Myometrial cell (primary cell): ENCODE measurements around the gene ZNF550. TPM values are rescaled to one million over a fixed set of nuclear protein-coding genes. Genes with fewer than 3 reads are reported as not detected.

Experiments used
- total RNA-seq: library from RNA; depleted of rRNA; stranded (reverse); fragments of >200 nt; gene quantifications from 2 replicates; pipeline ENCODE4 v1.2.3, GENCODE V29; 2015

Gene ZNF550
- 0.86 and 1.8 TPM in 2 replicates for total RNA-seq

DNA sequence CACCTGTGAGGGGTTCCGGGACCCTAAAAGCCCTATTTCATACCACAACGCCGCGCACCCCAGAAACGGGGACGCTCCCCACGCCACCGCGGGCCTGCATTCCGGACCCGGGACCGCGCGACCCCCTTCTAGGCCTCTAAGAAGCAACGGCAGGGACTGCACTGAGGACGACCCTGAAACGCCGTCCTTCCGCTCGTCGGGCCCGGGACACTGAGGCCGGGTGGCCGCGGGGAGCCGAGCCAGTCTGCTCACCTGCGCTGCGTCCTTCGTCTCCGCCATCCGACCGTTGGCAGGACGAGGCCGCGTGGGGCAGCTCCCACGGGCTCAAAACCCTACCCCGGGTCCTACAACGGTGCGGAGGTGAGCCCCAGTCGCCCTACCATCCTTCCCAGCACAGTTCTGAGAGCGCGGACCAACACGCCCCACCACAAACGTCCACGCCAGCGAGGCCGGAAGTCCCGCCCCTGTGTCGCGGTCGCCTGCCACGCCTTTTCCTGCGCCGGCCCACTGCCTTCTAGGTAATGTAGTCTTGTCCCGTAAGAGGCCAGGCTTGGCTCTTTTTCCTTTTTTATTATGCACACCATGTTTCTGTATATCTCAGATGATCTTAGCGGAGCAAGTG, at the start of gene ZNF550:
Gene ZNF550, minus strand, starts transcription at position 460 of the 622 bp plus-strand sequence. Its CDS starts 181 bp downstream, at position 279.

DNA sequence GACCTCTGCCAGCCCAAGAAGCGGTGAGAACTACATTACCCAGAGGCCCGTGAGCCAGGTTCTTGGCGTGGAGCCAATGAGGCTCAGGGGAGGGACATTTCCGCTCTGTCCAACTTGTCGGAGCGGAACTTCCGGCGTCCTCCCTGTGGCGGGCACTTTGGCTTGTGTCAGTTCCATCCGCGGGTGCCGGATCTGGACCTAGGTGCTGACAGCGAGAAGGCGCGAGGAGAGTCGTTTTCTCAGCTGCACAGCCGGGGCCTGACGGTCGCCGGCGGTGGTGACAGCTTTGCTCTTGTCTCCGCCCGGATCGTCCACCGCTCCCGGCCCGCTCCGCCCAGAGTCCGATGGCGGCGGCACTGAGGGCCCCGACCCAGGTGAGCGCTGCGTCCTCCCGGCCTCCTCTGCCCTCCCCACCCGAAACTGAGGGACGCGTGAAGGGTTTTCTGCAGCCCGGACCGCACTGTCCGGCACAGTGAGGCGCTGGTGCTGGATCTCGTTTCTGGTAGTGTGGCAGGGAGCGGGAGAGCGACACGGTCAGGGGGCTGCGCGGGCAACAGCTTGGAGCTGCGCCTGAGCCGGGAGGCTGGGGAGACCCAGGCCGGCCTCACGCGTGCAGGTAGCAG, 40.2 kb upstream of the ZNF550 start, which contains the start of gene ZNF530:
Gene ZNF530, plus strand, starts transcription at position 125 of the 623 bp plus-strand sequence. CDS start 4,461 bp downstream, outside the sequence.

GRCh38 chr19:57583521-57584416, 24.1 kb upstream of the ZNF550 start, which contains the start of gene ZIK1:
Gene ZIK1, plus strand, starts transcription at chr19:57584145. Its CDS starts 212 bp downstream, at chr19:57584357.

DNA sequence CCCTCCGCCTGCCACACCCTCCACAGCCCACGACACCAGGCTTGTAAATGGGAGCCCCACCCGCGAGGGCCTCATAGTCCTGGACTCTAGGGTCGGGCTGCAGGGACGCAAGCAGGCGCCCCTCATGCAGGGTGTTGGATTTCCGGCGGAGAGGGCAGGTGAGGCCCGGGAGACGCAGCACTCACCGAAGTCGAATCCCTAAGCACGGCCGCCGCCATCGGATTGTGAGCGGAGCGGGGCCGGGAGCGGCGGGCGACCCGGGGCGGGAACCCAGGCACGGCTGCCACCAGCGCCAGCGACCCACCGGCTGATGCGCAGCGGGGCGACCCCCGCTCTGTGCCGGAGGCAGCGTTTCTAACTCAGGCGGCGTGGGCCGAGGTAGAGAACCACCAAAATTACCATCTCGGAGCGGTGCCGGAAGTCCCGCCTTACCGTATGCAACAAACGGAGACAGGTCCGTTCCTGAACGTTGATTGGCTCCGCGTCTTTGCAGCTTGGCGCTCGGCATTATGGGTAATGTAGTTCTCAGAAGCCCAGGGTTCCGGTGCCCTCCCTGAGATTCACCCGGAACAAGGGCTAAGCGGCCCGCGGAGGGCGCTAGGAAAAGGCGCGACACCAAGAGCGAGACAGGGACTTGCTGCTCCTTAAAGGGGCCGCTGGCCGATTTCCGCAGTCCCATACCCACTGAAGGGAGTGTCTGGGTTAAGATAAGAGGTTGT, 19.0 kb upstream of the ZNF550 start, which contains the start of gene ZNF416:
Gene ZNF416, minus strand, starts transcription at position 425 of the 719 bp plus-strand sequence. Its CDS starts 207 bp downstream, at position 218.

GRCh38 chr19:57527136-57527881, 32.4 kb downstream of the ZNF550 start, which contains the start of gene ZNF549:
Gene ZNF549, plus strand, starts transcription at chr19:57527356. Its CDS starts 218 bp downstream, at chr19:57527574.

DNA sequence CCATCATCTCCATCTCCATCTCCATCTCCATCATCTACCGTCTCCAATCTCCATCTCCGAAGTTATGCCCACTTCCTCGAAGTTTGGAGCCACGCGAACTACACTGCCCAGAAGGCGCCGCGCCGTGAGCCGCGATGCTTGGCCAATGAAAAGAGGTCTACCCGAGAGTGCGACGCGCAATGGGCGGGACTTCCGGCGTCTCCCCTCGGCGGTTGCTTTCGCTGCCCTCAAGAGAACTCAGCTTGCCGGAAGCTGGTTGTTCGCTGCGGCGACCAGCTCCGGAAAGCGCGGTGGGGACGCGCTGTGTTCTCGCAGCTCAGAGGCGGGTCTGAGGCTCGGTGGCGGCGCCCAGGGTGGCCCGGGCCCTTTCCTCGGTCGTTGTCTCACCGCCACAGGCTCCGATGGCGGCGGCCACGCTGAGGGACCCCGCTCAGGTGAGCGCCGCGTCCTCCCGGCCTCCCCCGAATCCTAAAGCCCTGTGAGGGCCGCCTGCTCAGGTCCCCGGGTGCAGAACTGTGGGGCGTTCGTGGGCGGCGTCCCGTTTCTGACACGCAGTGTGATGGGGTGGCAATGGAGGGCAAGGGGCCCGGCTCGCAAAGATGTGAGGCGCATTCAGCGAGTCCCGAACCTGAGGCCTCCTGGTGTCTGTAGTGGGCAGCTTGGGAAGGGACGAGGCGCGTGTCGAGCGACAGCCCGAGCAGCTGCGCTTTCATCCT, 59.8 kb downstream of the ZNF550 start, which contains the start of gene ZNF773:
Gene ZNF773, plus strand, starts transcription at position 259 of the 716 bp plus-strand sequence. Its CDS starts 143 bp downstream, at position 402.

DNA sequence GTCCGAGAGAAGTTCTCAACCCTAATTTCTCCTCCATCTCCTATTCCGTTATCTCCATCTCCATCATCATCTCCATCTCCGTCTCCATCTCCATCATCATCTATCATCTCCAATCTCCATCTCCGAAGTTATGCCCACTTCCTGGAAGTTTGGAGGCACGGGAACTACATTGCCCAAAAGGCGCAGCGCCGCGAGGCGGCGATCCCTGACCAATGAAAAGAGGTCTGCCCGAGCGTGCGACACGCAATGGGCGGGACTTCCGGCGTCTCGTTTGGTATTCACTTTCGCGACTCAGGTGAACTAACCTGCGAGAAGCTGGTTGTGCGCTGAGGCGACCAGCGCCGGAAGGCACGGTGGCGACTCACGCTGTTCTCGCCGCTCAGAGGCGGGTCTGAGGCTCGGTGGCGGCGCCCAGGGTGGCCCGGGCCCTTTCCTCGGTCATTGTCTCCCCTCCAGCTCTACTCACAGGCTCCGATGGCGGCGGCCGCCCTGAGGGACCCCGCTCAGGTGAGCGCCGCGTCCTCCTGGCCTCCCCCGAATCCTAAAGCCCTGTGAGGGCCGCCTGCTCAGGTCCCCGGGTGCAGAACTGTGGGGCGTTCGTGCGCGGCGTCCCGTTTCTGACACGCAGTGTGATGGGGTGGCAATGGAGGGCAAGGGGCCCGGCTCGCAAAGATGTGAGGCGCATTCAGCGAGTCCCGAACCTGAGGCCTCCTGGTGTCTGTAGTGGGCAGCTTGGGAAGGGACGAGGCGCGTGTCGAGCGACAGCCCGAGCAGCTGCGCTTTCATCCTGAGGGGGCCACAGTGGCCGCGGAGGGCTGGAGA, 72.0 kb downstream of the ZNF550 start, which contains the start of gene ZNF419:
Gene ZNF419, plus strand, starts transcription at position 274 of the 822 bp plus-strand sequence. Its CDS starts 201 bp downstream, at position 475.

Other genes with a start within 250 kb of the ZNF550 start
- 2.0 and 2.7 TPM in 2 replicates for gene ZNF543, start 239.4 kb downstream of the ZNF550 start, total RNA-seq
- 2.3 and 3.2 TPM in 2 replicates for gene ZNF304, start 208.6 kb downstream of the ZNF550 start, total RNA-seq
- gene TRAPPC2B, start 196.3 kb downstream of the ZNF550 start, total RNA-seq, result 23.2 and 34.6 TPM in 2 replicates
- 2.1 and 2.6 TPM in 2 replicates for gene ZNF547, start 196.3 kb downstream of the ZNF550 start, total RNA-seq
- gene ZNF548, start 170.0 kb downstream of the ZNF550 start, total RNA-seq, result 5.8 and 10.3 TPM in 2 replicates
- gene ZNF17, start 148.7 kb downstream of the ZNF550 start, total RNA-seq, result 0.86 and 5.8 TPM in 2 replicates
- gene ZNF749, start 124.5 kb downstream of the ZNF550 start, total RNA-seq, result 1.4 and 2.9 TPM in 2 replicates
- not detected in 2 replicates for gene VN1R1, start 102.7 kb downstream of the ZNF550 start, total RNA-seq
- gene ZNF772, start 82.3 kb downstream of the ZNF550 start, total RNA-seq, result 4.4 and 4.9 TPM in 2 replicates
- gene ZNF419, start 72.1 kb downstream of the ZNF550 start, total RNA-seq, result 4.6 and 6.7 TPM in 2 replicates
- gene ZNF773, start 59.9 kb downstream of the ZNF550 start, total RNA-seq, result 5.7 and 7.5 TPM in 2 replicates
- 2.7 and 2.9 TPM in 2 replicates for gene ZNF549, start 32.5 kb downstream of the ZNF550 start, total RNA-seq
- 2.5 and 3.2 TPM in 2 replicates for gene ZNF416, start 19.0 kb upstream of the ZNF550 start, total RNA-seq
- gene ZIK1, start 24.3 kb upstream of the ZNF550 start, total RNA-seq, result 1.8 and 2.6 TPM in 2 replicates
- 2.5 and 3.2 TPM in 2 replicates for gene ZNF530, start 40.0 kb upstream of the ZNF550 start, total RNA-seq
- gene ZNF134, start 54.4 kb upstream of the ZNF550 start, total RNA-seq, result 8.7 and 13.0 TPM in 2 replicates
- gene ZNF211, start 73.3 kb upstream of the ZNF550 start, total RNA-seq, result 2.6 and 7.4 TPM in 2 replicates
- gene ZSCAN4, start 109.1 kb upstream of the ZNF550 start, total RNA-seq, result not detected in 2 replicates
- 2.0 and 7.8 TPM in 2 replicates for gene ZNF551, start 122.1 kb upstream of the ZNF550 start, total RNA-seq
- not detected in 2 replicates for gene ZNF154, start 149.3 kb upstream of the ZNF550 start, total RNA-seq
- 4.4 and 7.5 TPM in 2 replicates for gene ZNF671, start 167.8 kb upstream of the ZNF550 start, total RNA-seq
- 4.4 and 5.2 TPM in 2 replicates for gene ZNF776, start 187.0 kb upstream of the ZNF550 start, total RNA-seq
- 6.2 and 8.1 TPM in 2 replicates for gene ZNF586, start 209.8 kb upstream of the ZNF550 start, total RNA-seq